Measurements from ENCODE around the gene BRSK1. TPM values are rescaled to one million over a fixed set of nuclear protein-coding genes. Genes with fewer than 3 reads are reported as not detected.

Gene BRSK1
- total RNA-seq, 1 experiment from 2014 or later = 8.7 TPM

- CTCF ChIA-PET = no interaction called here
- POLR2A ChIA-PET (ENCODE audit: unreplicated experiment) = no interaction called here
- peaks cover 48% of the 10 kb centered on the region for H3K79me2 ChIP-seq (ENCODE audit: low read length)
- no peaks in the 10 kb centered on the region for H3K9me2 ChIP-seq (replicated peaks; ENCODE audit: low read length)
- no peaks in the 10 kb centered on the region for H3K27me3 ChIP-seq (ENCODE audit: low read length)
- BruUV-seq (replicated peaks) = no TSS peak
- H3K36me3 ChIP-seq (ENCODE audit: low read depth, low read length) = peaks cover 62% of the 10 kb centered on the region
- H2AFZ ChIP-seq (ENCODE audit: low read length) = no peak overlapping the region
- H3K4me1 ChIP-seq (ENCODE audit: insufficient read depth, low read length) = peaks cover 24% of the 10 kb centered on the region
- H3K4me3 ChIP-seq (ENCODE audit: low read length) = no peak overlapping the region
- no peak overlapping the region for H3K4me2 ChIP-seq (ENCODE audit: low read length)
- H3K9ac ChIP-seq (ENCODE audit: low read length) = no peak overlapping the region
- no peak for DNase-seq
- H3K27ac ChIP-seq (ENCODE audit: low read length) = no peak overlapping the region
- intact Hi-C loops (cut with micrococcal nuclease) = no loop called here
- no peaks in the 10 kb centered on the region for H3F3A ChIP-seq (ENCODE audit: low read length, unreplicated experiment)
- ATAC-seq = no peak
- no peaks in the 10 kb centered on the region for H3K9me3 ChIP-seq (ENCODE audit: low read length)
- H4K20me1 ChIP-seq (ENCODE audit: low read length) = peaks cover 44% of the 10 kb centered on the region
- TF ChIP-seq EZH2phosphoT487 (IDR thresholded peaks at IDR 0.05; ENCODE audit: borderline replicate concordance, low read length) (no peak), CTCF (conservative IDR thresholded peaks at IDR 0.05; ENCODE audit: low read depth, low read length) (no peak), EZH2 (IDR thresholded peaks at IDR 0.05; ENCODE audit: low read length, unreplicated experiment) (no peak)
Observed at GRCh38 chr19:55245236-55245904, 38.4 kb upstream of the BRSK1 start.

GRCh38 chr19:55246462-55247451 is 37.0 kb upstream of the BRSK1 start:
- peaks cover 56% of the 10 kb centered on the region for H4K20me1 ChIP-seq (ENCODE audit: low read length)
- no peaks in the 10 kb centered on the region for H3F3A ChIP-seq (ENCODE audit: low read length, unreplicated experiment)
- CTCF ChIA-PET = no interaction called here
- H3K27me3 ChIP-seq (ENCODE audit: low read length) = no peaks in the 10 kb centered on the region
- H3K9me3 ChIP-seq (ENCODE audit: low read length) = no peaks in the 10 kb centered on the region
- ATAC-seq = no peak
- intact Hi-C loops (cut with micrococcal nuclease) = no loop called here
- no peak for TF ChIP-seq CTCF (conservative IDR thresholded peaks at IDR 0.05; ENCODE audit: low read depth, low read length)
- TF ChIP-seq EZH2phosphoT487 (IDR thresholded peaks at IDR 0.05; ENCODE audit: borderline replicate concordance, low read length) = no peak
- no peak for TF ChIP-seq EZH2 (IDR thresholded peaks at IDR 0.05; ENCODE audit: low read length, unreplicated experiment)
- no peaks in the 10 kb centered on the region for H3K9me2 ChIP-seq (replicated peaks; ENCODE audit: low read length)
- peak overlapping the region; percentile 37 for H3K9ac ChIP-seq (ENCODE audit: low read length)
- peak overlapping the region; percentile 42; the same call in 1 of the 2 replicates for H3K4me2 ChIP-seq (ENCODE audit: low read length)
- peak overlapping the region; percentile 81 for H3K27ac ChIP-seq (ENCODE audit: low read length)
- no TSS peak for BruUV-seq (replicated peaks)
- no peak overlapping the region for H3K4me3 ChIP-seq (ENCODE audit: low read length)
- POLR2A ChIA-PET (ENCODE audit: unreplicated experiment) = no interaction called here
- H3K79me2 ChIP-seq (ENCODE audit: low read length) = peaks cover 62% of the 10 kb centered on the region
- H2AFZ ChIP-seq (ENCODE audit: low read length) = no peak overlapping the region
- DNase-seq = no peak
- H3K4me1 ChIP-seq (ENCODE audit: insufficient read depth, low read length) = peaks cover 33% of the 10 kb centered on the region
- H3K36me3 ChIP-seq (ENCODE audit: low read depth, low read length) = peaks cover 52% of the 10 kb centered on the region

Measured in PC-3 (cell line).